Umbilical cord (tissue), 2 donors: ENCODE data around the gene SYNC. TPM values are rescaled to one million over a fixed set of nuclear protein-coding genes. Genes with fewer than 3 reads are reported as not detected.
"Not testable (repeated sequence)": the region's sequence is repeated elsewhere in the genome, so short reads cannot be mapped to it uniquely, and the experiment has no call there.

ENCODE experiments used
- DNase-seq: peaks from one replicate; pipeline ENCODE4 v3.0.0-alpha.2; 2015; ENCODE audit warnings: low spot score
- total RNA-seq: library from RNA; depleted of rRNA; stranded (reverse); fragments of >200 nt; gene quantifications from one replicate; pipeline ENCODE4 v1.2.3, GENCODE V29; 2014; ENCODE audit warnings: low replicate concordance; ENCODE audit not compliant: insufficient read depth

SYNC gene
- total RNA-seq, 1 donor from 2014 or later: 30.3 TPM

DNA sequence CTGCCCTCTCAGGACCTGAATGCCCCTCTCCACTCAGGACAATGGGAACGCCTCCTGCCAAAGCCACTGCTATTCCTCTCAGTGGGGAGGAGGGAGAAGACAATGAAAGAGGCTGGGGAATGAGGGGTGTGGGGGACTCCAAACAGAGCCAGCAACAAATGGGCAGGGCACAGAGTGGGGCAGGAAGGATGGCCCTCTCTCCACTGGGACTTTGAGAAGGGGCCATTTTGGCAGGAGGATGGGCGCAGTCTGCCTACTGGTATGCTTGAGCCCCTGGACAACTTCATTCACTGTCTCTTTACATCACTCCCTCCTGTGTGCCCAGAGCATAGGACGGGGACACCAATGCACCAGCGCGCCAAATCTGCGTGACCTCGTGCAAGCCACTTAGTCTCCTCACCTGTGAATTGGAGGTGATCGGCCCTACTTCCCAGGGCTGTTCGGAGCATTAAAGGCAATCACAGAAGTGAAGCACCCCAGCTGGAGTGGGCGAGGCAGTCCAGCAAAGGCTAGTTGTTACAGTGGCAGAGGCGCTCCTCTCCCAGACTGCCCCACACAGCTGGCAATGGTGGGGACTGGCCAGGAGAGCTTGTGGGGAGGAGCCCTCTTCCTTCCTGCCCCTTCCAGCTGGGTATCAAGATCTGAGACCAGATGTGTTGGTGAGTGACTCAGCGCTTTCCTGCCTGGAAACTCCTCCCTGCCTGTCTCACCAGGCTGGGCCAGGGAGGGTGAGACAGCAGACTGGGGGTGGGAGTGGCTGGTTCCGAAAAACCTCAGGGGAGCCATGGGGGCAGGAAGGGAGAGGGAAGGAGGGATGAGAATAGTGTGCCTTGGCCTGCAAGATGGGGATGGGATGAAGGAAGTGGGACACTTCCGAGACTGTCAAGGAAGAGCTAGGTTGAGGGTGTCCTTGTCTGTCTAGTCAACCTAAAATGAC, 22.4 kb upstream of the SYNC start:
- peak; percentile 88 for DNase-seq

DNA sequence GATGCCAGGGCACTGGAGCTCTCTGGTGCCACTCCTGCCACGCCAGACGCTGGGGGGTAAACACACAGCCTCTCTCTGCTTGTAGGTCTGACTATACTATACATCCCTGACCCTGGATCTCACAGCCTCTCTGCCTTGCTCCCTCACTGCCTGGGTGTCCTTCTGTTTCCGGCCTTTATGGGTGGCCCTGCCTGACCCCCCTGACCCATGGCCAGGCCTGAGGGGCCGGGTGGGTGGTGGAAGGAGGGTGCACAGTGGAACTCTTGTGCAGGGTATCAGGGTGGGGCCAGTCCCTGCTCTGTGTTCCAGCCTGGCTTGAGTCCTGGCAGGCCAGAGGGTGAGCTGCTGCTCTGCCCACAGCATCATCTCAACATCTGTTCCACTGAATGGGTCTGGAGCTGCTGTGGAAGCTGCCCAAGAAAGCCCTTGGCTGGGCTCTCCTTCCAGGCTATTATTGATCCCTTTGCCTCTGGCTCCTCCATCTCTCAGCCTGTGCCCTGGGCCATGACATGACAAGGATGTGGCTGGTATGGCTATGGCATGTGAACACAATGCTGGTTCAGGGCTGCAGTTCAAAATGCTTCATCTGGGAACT, 17.2 kb upstream of the SYNC start:
- no peak for DNase-seq

DNA sequence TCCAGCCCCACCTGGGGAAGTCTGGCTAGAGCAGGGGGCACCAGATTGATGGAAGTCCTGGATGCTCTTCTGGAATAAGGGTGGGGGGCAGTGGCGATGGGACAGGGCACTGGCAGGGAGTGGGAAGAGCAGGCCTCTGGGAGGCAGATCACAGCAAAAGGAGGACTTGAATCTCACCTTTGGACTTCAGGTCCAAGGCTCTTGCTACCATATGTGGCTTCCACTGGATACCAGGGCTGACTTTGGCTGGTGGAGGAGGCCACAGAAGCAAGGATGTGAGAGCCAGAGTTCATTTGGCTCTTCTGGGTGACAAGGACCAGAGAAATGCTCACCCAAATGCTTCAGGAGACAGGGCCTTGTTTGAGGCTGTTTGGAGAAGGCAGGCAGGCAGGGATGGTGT, 16.0 kb upstream of the SYNC start:
- no peak for DNase-seq

DNA sequence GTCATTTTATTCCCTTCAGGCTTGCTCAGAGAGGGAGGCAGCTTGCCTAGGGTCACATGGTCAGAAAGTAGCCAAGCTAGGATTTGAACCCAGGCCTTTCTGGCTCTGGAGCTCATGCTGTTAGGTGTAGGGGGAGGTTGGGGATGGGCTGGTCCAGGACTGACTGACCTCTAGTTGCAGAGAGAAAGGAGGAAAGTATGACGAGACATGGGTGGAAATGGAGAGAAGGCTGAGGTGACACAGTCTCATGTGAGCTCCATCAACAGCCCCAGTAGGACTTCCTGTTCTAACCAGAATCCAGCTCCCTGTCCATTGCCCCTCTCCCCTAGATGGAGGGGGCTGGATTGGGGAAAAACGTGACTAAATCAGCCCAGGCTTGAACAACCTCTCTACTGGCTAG, 15.5 kb upstream of the SYNC start:
- DNase-seq: no peak

DNA sequence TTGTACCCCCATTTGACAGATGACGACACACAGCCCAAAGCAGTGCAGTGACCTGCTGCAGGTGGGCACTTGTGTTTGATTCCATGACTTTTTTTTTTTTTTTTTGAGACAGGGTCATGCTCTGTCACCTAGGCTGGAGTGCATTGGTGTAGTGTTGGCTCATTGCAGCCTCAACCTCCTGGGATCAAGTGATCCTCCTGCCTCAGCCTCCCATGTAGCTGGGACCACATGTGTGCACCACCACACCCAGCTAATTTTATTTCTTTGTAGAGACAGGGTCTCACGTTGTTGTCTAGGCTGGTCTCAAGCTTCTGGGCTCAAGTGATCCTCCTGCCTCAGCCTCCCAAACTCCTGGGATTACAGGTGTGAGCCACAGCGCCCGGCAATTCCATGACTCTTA, 14.9 kb upstream of the SYNC start:
- DNase-seq: no peak

DNA sequence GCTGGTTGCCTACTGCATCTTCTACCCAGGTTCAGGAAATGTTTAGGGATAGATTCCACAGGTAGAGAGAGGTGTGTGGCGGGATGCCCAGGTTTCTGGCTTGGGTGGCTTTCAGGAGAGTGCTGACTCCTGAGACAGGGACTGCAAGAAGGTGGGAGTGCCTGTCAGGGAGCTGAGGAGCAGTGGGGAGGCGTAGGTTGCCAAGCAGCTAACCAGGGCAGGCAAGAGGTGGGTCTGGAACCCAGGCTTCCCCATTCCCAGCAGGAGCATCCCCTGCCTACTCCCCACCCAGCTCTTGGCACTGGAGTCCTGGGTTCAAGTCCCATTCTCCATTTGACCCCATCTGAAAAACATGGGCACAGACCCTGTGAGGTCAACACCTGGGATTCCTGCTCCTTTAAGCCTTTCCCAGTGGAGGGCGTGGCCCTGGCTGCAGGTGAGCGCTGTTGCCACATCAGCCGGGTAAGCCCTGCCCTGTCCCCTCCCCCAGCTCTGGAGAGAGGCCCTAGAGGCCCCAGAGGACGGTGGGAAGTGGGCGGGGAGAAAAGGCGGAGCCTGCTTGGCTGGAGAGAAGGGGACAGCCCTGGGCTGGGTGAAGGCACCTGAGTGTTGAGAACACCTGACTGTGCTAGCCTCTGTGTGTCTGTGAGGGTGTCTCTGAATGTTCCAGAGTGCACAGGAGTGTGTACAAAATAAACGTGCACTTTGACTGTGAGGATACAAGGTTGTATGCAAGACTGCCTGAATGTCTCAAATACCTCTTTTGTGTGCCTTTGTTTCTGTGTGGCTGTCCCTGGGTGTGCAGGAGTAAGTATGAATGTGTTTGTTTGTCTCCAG, 14.0 kb upstream of the SYNC start:
- DNase-seq: peak; percentile 81

DNA sequence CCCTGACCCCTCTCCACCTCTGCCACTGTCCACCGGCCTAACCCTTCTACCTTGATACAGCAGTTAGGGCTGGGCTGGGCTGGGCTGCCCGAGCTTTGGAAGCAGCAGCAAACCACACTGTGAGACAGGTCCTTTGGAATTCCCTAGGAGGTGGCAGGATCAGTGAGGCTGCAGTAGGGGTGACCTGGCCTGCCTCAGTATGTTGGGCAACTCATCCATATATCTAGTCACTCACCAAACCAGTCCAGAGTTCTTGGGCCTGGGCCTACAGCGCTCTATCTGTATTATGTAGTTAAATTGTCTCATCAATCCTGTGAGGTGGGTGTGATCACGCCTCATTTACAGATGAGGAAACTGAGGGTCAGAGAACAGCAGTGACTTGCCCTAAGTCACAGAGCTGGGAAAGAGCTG, 13.3 kb upstream of the SYNC start:
- no peak for DNase-seq

DNA sequence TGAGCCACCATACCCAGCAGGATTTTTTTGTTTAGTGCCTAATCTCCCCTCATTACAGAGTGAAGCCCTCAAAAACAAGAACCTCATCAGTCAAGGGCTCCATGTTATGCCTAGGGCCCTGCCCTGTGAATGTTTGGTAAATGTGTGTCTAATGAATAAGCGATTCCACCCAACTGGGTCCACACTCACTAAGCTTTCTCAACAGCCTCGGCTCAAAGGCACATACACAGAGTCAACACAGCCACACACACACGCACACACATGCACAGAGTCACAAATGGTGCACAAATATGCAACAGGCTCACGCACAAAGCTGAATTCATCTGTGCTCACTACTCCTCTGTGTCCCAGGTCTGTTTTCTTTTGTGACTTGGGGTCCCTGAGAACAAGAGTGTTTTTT, 11.7 kb upstream of the SYNC start:
- no peak for DNase-seq

DNA sequence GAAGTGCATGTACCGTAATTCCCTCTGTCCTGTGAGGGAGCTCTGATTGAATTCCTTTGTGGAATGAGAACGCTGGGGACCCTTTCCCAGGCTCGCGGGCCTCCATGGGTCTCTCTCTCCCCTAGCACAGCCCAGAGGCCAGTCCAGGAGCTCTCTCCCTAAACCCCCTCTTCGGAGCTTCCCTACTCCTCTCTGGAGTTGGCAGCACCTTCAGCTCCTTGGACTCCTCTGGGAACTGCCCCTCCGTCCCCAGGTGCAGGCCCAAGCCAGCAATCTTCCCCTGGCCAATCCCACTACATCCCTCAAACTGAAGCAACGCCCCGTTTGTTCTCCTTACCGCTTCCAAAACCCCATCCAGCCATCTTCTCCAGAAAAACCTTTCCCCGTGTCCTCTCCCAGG, 10.5 kb upstream of the SYNC start:
- no peak for DNase-seq

DNA sequence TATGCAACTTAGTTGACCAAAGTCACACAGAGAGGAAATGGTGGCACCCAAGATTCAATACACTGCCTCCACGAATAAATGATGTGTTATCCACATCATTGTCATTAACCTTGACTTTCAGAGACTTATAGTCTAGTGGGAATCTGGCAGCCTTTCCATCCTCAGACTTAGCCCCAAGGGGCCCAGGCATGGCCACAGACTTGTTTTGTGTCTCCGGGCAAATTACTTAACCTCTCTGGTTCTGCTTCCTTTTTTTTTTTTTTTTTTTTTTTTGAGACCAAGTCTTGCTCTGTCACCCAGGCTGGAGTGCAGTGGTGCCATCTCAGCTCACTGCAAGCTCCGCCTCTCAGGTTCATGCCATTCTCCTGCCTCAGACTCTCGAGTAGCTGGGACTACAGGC, 8.7 kb upstream of the SYNC start:
- DNase-seq: not testable (repeated sequence)

DNA sequence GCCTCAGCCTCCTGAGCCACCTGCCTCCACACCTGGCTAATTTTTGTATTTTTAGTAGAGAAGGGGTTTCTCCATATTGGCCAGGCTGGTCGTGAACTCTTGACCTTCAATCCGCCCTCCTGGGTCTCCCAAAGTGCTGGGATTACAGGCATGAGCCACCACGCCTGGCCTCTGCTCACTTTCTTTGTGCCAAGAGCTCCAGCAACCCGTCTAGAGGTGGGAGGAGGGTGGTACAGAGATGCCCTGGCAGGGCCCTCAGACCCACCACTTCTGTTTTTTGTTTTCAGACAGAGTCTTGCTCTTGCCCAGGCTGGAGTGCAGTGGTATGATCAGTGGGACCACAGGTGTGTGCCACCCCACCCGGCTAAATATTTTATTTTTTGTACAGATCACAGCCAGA, 6.9 kb upstream of the SYNC start:
- DNase-seq: no peak

DNA sequence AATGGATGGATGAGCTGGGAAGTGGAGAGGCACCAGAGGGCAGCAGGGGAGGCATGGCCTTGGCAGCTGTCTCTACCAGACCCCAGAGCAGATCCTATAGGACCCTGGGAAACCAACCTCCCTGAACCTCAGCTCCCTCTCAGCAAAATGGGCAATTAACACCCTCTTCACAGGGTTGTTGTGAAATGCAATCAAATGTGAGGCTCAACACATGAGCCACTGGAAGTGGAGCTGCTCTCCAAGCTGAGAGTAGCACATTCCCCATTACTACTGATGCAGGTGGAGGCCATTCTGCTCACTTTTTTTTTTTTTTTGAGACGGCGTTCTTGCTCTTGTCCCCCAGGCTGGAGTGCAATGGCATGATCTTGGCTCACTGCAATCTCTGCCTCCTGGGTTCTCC, 6.5 kb upstream of the SYNC start:
- DNase-seq: no peak

DNA sequence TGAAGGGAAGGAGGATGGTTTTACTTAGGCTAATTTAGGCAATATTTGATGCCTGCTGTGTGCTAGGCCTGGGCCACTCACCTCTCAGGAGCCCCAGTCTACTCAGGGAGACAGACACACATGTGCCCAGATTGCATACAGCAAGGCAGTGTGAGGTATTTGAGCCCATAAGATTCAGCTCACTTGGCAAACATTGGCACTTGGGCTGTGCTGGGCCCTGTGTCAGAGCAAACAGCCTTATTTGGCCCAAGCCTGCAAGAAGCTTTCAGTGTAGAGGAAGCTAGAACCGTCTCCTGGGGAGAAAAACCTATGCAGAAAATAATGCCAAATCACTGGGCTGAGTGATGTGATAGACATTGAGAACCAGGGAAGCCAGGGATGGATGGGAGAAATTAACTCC, 3.9 kb upstream of the SYNC start:
- DNase-seq: no peak

DNA sequence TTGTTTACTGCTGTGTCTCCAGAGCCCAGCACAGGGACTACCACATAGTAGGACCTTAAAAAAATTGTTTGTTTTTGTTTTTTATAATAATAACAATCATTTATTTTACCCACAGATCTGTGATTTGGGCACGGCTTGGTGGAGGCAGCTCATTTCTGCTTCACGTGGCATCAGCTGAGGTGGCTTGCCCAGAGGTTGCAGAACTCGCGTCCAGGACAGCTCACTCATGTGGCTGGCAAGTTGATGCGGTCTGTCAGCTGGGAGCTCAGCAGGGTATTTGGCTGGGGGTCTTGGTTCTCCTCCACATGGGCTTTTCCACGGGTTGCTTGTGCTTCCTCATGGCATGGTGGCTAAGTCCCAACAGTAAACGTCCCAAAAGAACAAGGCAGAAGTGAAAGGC, 2.9 kb upstream of the SYNC start:
- DNase-seq: no peak

DNA sequence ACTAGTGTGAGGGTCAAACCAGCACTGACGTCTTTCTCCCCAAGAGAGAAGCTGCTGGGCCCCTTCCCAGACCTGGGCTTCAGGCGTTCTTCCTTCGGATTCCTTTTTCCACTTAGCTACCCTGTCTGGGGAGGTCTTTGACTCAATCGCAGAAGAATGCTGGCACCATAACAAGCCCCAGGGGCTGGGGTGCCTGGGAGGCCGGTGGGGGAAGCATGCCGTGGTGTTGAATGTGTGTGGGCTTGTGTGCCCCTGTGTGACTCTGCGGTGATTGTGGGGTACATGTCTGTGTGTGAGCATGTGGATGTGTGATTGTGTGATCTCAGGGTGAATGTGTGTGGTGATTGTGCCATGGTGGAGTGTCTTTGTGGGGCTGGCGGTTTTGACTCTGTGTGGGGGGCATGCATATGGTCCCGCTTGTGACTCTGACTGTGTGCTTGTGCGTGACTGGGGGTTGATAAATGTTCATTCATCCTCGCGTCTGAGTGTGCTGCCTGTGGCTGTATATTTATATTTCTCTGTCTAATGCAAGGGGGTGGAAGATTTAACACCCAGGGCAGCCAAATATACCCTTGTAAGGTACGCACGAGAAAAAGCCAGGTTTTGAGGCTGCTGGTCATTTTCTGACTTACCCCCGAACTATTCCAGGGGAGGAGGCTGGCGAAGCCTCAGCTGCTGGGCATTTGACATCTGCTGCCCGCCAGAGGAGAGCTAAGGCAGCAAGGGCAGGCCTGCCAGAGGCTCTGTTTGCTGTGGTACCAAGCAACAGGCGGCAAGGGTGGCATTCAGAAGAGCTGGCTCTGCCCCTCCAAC, 1.1 kb upstream of the SYNC start:
- DNase-seq: peak; percentile 88

DNA sequence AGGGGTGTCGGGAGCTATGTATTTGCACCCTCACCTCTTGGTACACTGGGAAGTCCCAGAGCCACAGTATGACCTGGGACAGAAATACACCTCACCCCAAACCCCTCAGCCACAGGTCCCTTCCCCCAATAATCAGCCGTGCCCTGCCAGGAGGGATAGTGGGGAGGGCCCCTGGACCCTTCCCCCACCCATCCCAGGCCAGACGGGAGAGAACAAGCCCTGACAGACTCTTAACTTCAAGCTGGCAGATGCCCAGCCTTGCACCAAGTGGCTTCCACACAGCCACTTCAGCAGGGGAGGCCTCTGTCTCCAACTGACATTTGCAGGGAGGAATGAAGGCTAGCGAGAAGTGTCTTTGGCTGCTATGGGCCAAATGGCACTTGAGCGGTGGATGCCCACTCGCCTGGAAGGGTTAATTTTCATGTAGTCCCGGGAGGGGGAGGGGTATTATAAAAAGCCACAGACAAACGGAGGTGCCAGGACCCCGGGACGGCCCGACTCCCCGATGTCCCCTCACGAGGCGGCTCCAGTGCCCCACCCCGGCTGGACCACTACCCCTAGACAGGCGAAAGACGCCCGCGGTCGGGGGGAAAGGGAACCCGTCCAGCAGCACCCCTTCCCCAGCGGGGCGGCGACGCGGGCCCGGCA, 495 bp downstream of the SYNC start:
- DNase-seq: peak; percentile 45

DNA sequence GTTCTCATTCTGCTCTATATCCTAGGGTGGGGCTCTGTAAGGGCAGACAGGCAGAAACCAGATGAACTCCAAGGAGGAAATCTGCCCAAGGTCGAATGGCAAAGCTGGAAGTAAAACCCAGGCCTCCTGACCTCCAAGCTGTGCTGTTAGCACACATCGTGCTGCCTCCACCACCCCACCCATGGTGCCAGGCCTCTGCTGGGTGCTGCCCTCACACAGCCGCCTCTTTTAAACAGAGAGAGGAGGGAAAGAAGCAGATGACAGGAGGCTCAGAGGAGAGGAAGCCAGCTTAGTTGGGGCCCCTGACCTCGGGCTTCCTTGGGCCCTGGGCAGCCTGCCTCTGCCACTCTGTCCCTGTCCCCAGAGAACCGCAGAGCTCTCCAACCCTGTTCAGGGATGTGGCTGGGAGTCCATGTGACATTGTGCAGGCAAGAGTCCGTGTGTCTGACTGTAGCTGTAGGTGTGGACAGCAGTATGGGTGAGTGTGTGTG, 1.1 kb downstream of the SYNC start:
- peak; percentile 62 for DNase-seq

DNA sequence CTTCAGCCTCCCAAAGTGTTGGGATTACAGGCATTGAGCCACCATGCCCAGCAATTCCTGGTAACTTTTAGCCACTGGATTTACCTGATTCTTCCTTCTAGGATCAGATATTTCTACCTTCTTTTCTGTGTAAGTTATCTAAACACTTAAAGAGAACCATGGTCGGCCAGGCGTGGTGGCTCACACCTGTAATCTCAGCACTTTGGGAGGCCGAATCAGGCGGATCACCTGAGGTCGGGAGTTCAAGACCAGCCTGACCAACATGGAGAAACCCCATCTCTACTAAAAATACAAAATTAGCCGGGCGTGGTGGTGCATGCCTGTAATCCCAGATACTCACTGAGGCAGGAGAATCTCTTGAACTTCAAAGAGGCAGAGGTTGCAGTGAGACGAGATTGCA, 5.6 kb downstream of the SYNC start:
- not testable (repeated sequence) for DNase-seq

DNA sequence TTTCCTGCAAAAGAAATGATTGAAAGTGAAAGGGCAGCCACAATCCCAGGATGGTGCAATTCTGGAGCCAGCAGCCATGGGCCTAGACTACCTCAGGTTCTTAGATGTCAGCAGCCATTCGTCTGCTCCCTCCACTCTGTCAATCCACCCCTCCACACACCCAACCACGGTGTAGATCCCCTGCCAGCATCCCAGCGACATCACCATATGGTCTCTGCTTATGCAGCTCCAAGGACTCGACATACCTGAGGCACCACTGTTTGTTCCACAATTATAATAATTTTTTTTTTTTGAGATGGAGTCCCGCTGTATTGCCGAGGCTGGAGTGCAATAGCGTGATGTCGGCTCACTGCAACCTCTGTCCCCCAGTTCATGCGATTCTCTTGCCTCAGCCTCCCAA, 6.5 kb downstream of the SYNC start:
- DNase-seq: no peak

DNA sequence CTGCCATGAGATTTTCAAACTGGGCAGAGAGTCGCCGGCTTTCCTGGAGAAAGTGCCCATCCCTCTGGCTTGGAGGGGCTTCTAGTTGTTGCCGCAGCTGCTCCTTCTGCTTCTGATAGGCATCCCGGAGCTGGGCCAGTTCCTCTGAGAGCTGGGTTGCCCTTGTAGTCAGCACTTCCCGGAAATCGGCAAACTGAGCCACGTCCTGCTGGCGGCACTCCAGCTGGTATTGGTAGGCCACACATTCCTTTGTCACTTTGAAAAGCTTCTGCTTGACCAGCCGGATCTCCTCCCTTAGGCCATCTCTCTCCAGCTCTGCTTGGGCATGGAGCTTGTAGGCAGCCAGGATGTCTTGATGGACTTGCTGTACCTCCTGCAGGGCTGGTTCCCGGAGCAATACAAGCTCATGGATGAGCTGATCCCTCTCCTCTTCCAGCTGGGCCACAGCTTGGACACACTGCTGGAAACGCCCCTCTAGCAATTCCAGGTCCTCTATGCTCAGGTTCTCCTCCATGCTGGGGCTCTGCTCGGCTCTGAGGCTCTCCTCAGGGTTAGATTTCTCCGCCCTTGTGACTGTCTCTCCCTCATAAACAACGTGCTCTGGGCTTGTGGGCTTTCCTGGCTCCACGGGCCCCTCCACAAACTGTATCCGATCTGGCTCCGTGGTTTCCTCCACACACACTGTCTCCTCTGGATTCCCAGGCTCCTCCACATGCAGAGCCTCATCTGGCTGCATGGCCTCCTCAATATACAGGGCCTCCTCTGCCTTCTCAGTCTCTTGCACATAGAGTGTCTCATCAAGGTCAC, 7.3 kb downstream of the SYNC start:
- no peak for DNase-seq
